Coronary artery (tissue), 2 donors: ENCODE measurements around the gene CCNC.

Experiments used
- DNase-seq: peaks from one replicate; pipeline ENCODE4 v3.0.0-alpha.2; 2017; ENCODE audit warnings: low spot score
- H3K27ac ChIP-seq, 2 donors: fragments of 200-600 bp; sonication (generic); one replicate each; pipeline ENCODE4 v1.5.1; 2016 to 2019
- H3K4me3 ChIP-seq: fragments of 200-600 bp; sonication (generic); 2 replicates; pipeline ENCODE4 v1.5.1; 2016; ENCODE audit warnings: mild to moderate bottlenecking, moderate library complexity
- CTCF ChIP-seq: fragments of 200-600 bp; sonication (generic); IDR thresholded peaks from one replicate; pipeline ENCODE4 v1.5.1; 2019; ENCODE audit warnings: antibody characterized with exemption

The CCNC gene

GRCh38 chr6:99568103-99568933 is at the start of gene CCNC:
TSS of gene CCNC (minus strand) at chr6:99568660. CDS start at chr6:99568527, 133 bp downstream.
- TF ChIP-seq CTCF = no peak
- Histone ChIP-seq H3K4me3 (peak within 1 kb of the TSS; percentile 95), H3K27ac (peak within 1 kb of the TSS; percentile 39 to 81)
- DNase-seq = peak; percentile 95

GRCh38 chr6:99617131-99617530 is 48.7 kb upstream of the CCNC start:
- Histone ChIP-seq H3K27ac (no peak overlapping the region), H3K4me3 (no peak overlapping the region)
- TF ChIP-seq CTCF = no peak
- DNase-seq = no peak

GRCh38 chr6:99614430-99615186 is 46.1 kb upstream of the CCNC start:
- peak overlapping the region; percentile 74 for H3K4me3 ChIP-seq
- TF ChIP-seq CTCF = no peak
- DNase-seq = no peak
- no peak overlapping the region for H3K27ac ChIP-seq

- TF ChIP-seq CTCF = no peak
- Histone ChIP-seq H3K27ac (no peak overlapping the region), H3K4me3 (peak overlapping the region; percentile 74)
- no peak for DNase-seq
Measured at GRCh38 chr6:99613705-99614429, 45.4 kb upstream of the CCNC start.

GRCh38 chr6:99613409-99613704 is 44.9 kb upstream of the CCNC start:
- Histone ChIP-seq H3K4me3 (peak overlapping the region; percentile 74), H3K27ac (no peak overlapping the region)
- DNase-seq = no peak
- no peak for TF ChIP-seq CTCF

- TF ChIP-seq CTCF = no peak
- Histone ChIP-seq H3K4me3 (peak overlapping the region; percentile 74), H3K27ac (no peak overlapping the region)
- no peak for DNase-seq
Measured at GRCh38 chr6:99612551-99613408, 44.3 kb upstream of the CCNC start.
